ENCODE results near the gene TRIM37. TPM values are rescaled to one million over a fixed set of nuclear protein-coding genes. Genes with fewer than 3 reads are reported as not detected.

TRIM37 gene
- total RNA-seq, 1 donor from 2014 or later, result 22.9 TPM

GRCh38 chr17:58932956-58933355 lies 173.7 kb downstream of the TRIM37 start:
- TF ChIP-seq CTCF (conservative IDR thresholded peaks at IDR 0.05; ENCODE audit: low read depth, low read length), result no peak
- DNase-seq (ENCODE audit: low read depth), result no peak
- no peak overlapping the region for H3K4me3 ChIP-seq (ENCODE audit: low read depth, low read length)

Other genes starting within 250 kb of the TRIM37 start
- 93.5 and 113 TPM in 2 replicates for gene SKA2, start 48.3 kb upstream of the TRIM37 start, total RNA-seq
- gene PRR11, start 48.9 kb upstream of the TRIM37 start, total RNA-seq, result 54.4 and 75.6 TPM in 2 replicates
- gene SMG8, start 103.2 kb upstream of the TRIM37 start, total RNA-seq, result 10.9 and 21.8 TPM in 2 replicates
- gene GDPD1, start 113.6 kb upstream of the TRIM37 start, total RNA-seq, result 0.92 and 2.9 TPM in 2 replicates
- 2.5 and 6.4 TPM in 2 replicates for gene YPEL2, start 224.8 kb upstream of the TRIM37 start, total RNA-seq

All from epithelial cell of proximal tubule (primary cell).